Femur (tissue), 1 donor: ENCODE measurements around the gene SYTL2.

Source experiments
- DNase-seq: peaks from one replicate; pipeline ENCODE4 v3.0.0-alpha.2; 2017

The SYTL2 gene

DNA sequence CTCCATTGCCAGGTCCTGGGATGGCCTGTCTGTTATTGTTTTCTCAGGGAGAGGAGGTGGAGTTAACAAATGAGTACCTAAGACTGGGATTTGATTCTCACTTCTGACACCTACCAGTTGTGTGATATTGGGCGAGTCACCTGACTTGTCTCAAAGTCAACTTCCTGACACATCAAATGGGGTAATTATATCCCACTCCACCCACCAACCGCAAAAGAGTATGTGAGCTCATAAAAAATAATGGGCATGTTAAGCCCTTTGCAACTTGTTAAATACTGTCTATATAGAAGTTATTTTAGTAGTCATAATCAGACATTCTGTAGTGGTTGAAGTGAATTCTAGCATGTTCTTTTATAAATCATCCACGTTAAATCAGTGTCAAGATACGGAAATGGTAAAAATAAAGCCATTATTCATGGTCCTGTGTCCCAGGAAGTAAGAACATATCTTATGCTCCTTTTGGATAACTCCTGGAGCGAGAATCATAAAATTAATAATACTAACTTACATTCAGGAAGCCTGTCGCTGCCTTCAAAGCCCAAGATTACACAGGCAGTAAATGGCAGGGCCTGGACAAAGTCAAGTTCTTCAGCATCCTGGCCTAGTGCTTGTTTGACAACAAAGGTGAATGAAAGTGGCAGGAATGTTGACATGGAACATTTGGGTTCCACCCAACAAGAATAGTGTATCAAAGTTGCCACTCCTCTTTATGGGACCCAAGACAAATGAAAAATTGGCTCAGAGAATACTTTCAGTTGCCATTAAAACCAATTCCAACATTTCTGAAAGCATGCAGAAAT is 54.3 kb downstream of the SYTL2 start:
- no peak for DNase-seq

- no peak for DNase-seq
Observed at GRCh38 chr11:85755701-85756100, 55.2 kb downstream of the SYTL2 start.

- no peak for DNase-seq
Observed at GRCh38 chr11:85755285-85755684, 55.7 kb downstream of the SYTL2 start.

GRCh38 chr11:85752890-85753581 is 57.9 kb downstream of the SYTL2 start:
- peak; percentile 40 for DNase-seq

GRCh38 chr11:85752201-85752889 is 58.6 kb downstream of the SYTL2 start:
- DNase-seq = no peak

- DNase-seq = no peak
Observed at GRCh38 chr11:85751724-85752123, 59.2 kb downstream of the SYTL2 start.

DNA sequence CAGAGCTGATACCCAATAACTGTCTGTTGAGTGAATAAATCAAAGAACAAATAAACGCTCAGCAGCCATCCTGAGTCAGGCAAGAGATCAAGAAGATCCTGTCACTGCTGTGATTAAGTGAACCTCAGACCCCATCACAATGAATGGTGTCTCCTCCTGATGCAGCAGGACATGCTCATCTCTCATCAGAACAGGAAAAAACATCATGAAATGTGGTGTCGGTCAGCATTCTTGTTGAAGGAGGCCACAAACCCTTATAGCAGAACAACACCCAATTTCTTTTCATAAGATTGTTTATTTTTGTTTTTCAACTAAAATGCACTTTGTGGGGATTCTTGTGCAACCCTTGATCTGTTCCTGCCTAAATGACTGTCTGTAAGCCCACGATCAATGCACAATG is 60.3 kb downstream of the SYTL2 start:
- DNase-seq = no peak

DNA sequence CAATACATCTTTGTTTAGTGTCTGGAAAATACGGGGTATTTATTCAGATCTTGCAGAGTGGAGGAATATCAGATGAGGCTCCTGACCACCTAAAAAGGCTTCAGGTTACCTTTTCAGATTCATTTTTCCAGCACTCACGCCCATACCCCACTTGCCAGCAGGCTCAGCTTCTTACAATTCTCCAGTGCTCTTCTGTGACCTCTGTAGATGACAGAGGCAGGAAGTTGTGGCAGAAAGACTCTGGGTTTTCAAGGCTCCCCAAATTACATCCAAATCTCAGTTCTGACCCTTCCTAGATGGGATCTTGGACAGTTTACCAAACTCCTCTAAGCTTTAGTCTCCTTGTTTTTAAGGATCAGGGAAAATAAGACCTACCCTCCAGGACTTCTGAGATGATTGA is 61.1 kb downstream of the SYTL2 start:
- no peak for DNase-seq

- DNase-seq = no peak
Observed at GRCh38 chr11:85749287-85749834, 61.6 kb downstream of the SYTL2 start.

GRCh38 chr11:85748455-85748891 is 62.5 kb downstream of the SYTL2 start:
- DNase-seq = no peak

DNA sequence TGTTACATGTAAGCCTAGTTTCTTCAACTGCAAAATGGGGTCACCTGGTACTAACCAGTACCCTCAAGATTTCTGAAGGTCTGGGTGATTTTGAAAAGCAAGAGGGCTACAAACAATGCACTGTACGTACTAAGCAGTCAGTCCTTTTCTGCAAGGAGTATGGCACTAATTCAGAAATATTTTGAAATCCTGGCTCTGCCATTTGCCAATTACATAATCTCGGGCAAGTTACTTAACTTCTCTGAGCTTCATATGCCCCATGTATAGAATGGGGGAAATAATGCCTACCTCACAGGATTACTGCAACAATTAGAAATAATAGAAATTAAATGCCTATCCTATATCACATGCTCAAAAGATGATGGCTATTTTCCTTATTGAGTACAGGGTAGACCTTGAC is 64.3 kb downstream of the SYTL2 start:
- DNase-seq = no peak

- no peak for DNase-seq
Observed at GRCh38 chr11:85745626-85746025, 65.3 kb downstream of the SYTL2 start.

DNA sequence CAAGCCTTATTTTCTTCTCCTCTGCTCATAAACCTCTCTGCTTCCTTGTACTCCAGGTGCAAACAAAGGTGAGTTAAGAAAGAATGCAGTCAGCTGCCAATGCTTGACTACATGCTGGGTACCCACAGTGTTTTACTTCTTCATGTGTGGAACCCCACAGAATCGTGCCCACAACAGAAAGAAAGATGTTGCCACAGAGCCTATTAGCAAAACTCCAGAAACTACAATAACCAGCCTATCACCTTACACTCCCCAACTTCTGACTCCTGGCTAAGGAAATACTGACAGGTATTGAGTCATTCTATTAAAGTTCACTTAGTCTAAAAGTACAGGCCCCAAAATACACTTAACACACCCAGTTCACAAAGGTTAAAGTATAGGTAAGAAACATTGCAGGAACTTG is 68.1 kb downstream of the SYTL2 start:
- no peak for DNase-seq

- DNase-seq = no peak
Observed at GRCh38 chr11:85742348-85742747, 68.6 kb downstream of the SYTL2 start.

GRCh38 chr11:85740481-85741400 is 70.2 kb downstream of the SYTL2 start:
- DNase-seq = no peak

DNA sequence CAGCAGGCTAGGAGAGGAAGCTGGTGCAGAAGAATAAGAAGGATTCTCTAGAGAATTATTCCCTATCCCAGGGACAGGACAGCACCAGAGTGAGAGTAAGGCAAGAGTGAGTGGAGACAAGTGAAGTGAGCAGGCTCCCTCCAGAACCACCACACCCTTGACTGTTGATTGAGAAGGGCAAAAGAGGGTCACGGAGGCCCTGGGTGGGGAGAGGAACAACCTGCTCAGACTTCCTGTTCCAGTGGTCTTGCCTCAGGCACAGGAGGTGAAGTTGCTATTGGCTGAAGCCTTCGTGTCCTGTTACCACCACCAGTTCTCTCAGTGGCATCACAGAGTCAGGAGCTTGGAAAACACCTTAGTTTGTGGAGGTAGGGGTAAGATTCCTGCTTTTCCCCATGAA is 73.2 kb downstream of the SYTL2 start:
- no peak for DNase-seq

DNA sequence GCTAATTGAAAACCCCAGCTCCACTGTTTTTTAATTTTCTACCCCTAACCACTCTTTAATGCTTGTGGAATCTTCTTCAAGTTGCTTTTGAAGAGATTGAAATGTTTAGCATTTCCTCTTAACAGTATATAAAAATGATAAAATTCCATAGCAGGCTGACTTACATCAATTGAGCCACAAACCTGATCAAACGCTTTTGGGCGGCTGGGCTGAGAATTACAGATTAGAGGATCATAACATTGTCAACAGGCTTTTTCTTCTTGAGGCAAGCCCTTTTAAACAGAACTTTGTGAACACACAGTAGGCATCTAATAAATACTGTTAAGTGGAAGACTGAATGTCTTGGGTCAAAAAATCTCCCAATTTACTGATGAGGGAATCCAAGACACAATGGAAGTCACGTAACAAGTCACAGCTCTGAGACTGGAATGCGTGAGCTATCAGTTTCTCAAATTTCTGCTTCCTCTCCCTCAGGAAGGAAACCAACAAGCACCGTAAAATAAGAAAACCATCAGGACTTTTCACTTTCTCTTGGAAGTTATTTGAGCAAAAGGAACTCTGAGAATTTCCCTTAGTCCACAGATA is 75.0 kb downstream of the SYTL2 start:
- no peak for DNase-seq

GRCh38 chr11:85732965-85733364 is 78.0 kb downstream of the SYTL2 start:
- no peak for DNase-seq

DNA sequence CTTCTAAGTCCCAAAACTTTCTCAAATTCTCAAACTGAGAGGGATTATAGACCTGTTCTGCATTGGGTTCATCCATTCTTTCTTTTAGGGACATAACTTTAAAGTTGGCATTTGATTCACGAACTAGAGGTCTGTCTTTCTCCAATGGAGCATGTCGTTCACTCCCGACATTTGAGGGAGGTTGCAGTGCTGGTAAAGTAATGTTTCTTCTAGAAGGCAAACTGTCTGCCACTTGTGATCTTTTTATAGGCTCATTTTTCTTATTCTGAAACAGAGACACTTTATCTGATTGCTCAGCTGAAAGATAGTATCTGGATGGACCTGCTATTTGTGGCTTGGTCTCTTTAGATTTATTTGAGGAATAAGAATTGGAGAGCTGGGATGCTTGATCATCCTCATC is 84.6 kb downstream of the SYTL2 start:
- no peak for DNase-seq

DNA sequence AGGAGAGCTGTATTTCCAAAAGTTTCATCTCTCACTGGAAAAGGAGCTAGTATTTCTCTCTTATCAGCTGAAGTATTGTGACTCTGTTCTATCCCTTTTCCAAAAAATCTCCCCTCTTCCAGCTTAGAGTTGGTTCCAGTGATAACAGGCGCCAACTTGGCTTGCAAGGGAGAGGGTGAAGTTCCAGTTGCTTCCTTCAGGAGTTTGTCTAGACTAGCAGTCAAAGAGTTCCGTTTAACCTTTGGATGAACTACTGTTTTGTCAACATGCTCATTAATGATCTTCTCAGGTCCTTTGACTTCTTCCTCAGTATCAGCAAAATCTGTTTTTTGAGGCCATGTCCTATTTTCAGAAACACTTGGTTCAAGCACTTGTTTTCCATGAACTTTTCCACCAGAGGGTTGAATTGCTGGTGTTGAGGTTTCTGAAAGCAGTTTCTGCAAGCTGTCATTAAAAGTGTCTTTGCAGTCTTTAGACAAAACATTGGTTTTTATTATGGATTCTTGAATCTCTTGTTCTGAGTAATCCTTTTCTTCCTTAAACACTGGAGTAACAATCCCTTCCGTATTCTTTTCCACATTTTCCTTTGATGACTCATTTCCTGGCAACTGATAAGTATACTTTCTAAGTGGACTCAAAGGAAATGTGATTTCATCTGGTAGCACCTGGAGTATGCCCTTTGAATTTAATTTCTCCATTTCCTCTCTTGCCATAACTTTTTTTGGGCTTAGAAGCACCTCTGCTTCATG is 85.3 kb downstream of the SYTL2 start:
- no peak for DNase-seq

GRCh38 chr11:85724748-85725465 is 86.0 kb downstream of the SYTL2 start:
- no peak for DNase-seq
